ENCODE measurements around the gene POMGNT1. TPM values are rescaled to one million over a fixed set of nuclear protein-coding genes. Genes with fewer than 3 reads are reported as not detected.
A peak's percentile ranks its signal among the peaks of the same experiment; 100 is the strongest.

POMGNT1 gene
- total and polyA plus RNA-seq, 2 of the 13 experiments (the other 11 are each of a cell fraction or from before 2014, with no cell fraction given): 33.9 to 46.8 TPM

DNA sequence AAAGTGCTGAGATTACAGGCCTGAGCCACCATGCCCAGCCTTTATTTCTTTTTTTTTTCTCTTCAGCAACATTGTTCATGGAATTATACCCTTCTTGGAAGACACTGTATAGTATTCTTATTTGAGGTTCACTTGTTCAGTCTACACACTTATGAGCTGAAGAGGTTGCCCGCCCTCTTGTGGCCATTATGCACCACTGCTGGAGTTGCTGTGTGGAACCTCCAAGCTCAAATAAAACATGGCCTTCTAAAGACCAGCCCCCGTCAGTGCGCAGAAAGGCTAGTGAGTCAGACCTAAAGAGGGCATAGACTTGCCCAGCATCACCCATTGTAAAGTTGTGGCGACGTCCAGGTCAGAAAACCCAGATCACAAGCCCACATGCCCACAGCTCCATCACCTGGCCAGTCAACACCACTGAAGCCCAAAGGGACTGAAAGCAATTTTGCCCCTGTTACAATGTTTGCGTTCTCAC is 25.3 kb upstream of the POMGNT1 start (continued):
- TF ChIP-seq STAT5B (CRISPR knock-in tag; IDR thresholded peaks at IDR 0.05) (no peak), ZNF572 (CRISPR knock-in tag; IDR thresholded peaks at IDR 0.05) (no peak), SKI (IDR thresholded peaks at IDR 0.05; ENCODE audit: partially characterized antibody) (no peak), EED (CRISPR knock-in tag; IDR thresholded peaks at IDR 0.05) (peak; percentile 48; the same call in 1 of the 2 replicates), CREB1 (IDR thresholded peaks at IDR 0.05) (no peak), CREB1 (CRISPR knock-in tag; IDR thresholded peaks at IDR 0.05) (peak; percentile 49; the same call in 1 of the 2 replicates), ZNF644 (CRISPR knock-in tag; IDR thresholded peaks at IDR 0.05; ENCODE audit: low read depth) (peak; percentile 30; the same call in 1 of the 2 replicates), ARID2 (CRISPR knock-in tag; IDR thresholded peaks at IDR 0.05; ENCODE audit: borderline replicate concordance) (no peak), SP2 (CRISPR knock-in tag; IDR thresholded peaks at IDR 0.05) (no peak), ZBTB7A (CRISPR knock-in tag; IDR thresholded peaks at IDR 0.05) (peak; percentile 26; the same call in 1 of the 2 replicates), WIZ (CRISPR knock-in tag; IDR thresholded peaks at IDR 0.05) (no peak), BRD4 (CRISPR knock-in tag; IDR thresholded peaks at IDR 0.05) (no peak), STAG1 (CRISPR knock-in tag; IDR thresholded peaks at IDR 0.05) (peak; percentile 84), SMC3 (IDR thresholded peaks at IDR 0.05; ENCODE audit: low read length) (peak; percentile 81), CCDC6 (CRISPR knock-in tag; IDR thresholded peaks at IDR 0.05) (no peak)
- TF ChIP-seq, protein P1, sequence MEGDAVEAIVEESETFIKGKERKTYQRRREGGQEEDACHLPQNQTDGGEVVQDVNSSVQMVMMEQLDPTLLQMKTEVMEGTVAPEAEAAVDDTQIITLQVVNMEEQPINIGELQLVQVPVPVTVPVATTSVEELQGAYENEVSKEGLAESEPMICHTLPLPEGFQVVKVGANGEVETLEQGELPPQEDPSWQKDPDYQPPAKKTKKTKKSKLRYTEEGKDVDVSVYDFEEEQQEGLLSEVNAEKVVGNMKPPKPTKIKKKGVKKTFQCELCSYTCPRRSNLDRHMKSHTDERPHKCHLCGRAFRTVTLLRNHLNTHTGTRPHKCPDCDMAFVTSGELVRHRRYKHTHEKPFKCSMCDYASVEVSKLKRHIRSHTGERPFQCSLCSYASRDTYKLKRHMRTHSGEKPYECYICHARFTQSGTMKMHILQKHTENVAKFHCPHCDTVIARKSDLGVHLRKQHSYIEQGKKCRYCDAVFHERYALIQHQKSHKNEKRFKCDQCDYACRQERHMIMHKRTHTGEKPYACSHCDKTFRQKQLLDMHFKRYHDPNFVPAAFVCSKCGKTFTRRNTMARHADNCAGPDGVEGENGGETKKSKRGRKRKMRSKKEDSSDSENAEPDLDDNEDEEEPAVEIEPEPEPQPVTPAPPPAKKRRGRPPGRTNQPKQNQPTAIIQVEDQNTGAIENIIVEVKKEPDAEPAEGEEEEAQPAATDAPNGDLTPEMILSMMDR (CRISPR knock-in tag; IDR thresholded peaks at IDR 0.05): peak; percentile 91
- TF ChIP-seq, protein P2, sequence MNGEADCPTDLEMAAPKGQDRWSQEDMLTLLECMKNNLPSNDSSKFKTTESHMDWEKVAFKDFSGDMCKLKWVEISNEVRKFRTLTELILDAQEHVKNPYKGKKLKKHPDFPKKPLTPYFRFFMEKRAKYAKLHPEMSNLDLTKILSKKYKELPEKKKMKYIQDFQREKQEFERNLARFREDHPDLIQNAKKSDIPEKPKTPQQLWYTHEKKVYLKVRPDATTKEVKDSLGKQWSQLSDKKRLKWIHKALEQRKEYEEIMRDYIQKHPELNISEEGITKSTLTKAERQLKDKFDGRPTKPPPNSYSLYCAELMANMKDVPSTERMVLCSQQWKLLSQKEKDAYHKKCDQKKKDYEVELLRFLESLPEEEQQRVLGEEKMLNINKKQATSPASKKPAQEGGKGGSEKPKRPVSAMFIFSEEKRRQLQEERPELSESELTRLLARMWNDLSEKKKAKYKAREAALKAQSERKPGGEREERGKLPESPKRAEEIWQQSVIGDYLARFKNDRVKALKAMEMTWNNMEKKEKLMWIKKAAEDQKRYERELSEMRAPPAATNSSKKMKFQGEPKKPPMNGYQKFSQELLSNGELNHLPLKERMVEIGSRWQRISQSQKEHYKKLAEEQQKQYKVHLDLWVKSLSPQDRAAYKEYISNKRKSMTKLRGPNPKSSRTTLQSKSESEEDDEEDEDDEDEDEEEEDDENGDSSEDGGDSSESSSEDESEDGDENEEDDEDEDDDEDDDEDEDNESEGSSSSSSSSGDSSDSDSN (CRISPR knock-in tag; IDR thresholded peaks at IDR 0.05): 0 out of 2 replicates have a peak, but pooled peaks have one; percentile 29
- TF ChIP-seq, protein P3, sequence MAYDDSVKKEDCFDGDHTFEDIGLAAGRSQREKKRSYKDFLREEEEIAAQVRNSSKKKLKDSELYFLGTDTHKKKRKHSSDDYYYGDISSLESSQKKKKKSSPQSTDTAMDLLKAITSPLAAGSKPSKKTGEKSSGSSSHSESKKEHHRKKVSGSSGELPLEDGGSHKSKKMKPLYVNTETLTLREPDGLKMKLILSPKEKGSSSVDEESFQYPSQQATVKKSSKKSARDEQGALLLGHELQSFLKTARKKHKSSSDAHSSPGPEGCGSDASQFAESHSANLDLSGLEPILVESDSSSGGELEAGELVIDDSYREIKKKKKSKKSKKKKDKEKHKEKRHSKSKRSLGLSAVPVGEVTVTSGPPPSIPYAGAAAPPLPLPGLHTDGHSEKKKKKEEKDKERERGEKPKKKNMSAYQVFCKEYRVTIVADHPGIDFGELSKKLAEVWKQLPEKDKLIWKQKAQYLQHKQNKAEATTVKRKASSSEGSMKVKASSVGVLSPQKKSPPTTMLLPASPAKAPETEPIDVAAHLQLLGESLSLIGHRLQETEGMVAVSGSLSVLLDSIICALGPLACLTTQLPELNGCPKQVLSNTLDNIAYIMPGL (CRISPR knock-in tag; IDR thresholded peaks at IDR 0.05; ENCODE audit: borderline replicate concordance in 1 of 2, low read depth in 1 of 2): peak in 1 of 2 experiments; percentile 43; a peak in 1 of 4 replicates
- TF ChIP-seq, protein P4, sequence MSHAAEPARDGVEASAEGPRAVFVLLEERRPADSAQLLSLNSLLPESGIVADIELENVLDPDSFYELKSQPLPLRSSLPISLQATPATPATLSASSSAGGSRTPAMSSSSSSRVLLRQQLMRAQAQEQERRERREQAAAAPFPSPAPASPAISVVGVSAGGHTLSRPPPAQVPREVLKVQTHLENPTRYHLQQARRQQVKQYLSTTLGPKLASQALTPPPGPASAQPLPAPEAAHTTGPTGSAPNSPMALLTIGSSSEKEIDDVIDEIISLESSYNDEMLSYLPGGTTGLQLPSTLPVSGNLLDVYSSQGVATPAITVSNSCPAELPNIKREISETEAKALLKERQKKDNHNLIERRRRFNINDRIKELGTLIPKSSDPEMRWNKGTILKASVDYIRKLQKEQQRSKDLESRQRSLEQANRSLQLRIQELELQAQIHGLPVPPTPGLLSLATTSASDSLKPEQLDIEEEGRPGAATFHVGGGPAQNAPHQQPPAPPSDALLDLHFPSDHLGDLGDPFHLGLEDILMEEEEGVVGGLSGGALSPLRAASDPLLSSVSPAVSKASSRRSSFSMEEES (CRISPR knock-in tag; IDR thresholded peaks at IDR 0.05): no peak
- TF ChIP-seq, protein P5, sequence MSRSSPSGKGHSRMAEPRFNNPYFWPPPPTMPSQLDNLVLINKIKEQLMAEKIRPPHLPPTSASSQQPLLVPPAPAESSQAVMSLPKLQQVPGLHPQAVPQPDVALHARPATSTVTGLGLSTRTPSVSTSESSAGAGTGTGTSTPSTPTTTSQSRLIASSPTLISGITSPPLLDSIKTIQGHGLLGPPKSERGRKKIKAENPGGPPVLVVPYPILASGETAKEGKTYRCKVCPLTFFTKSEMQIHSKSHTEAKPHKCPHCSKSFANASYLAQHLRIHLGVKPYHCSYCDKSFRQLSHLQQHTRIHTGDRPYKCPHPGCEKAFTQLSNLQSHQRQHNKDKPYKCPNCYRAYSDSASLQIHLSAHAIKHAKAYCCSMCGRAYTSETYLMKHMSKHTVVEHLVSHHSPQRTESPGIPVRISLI (CRISPR knock-in tag; IDR thresholded peaks at IDR 0.05; ENCODE audit: borderline replicate concordance): no peak
- TF ChIP-seq, protein P6, sequence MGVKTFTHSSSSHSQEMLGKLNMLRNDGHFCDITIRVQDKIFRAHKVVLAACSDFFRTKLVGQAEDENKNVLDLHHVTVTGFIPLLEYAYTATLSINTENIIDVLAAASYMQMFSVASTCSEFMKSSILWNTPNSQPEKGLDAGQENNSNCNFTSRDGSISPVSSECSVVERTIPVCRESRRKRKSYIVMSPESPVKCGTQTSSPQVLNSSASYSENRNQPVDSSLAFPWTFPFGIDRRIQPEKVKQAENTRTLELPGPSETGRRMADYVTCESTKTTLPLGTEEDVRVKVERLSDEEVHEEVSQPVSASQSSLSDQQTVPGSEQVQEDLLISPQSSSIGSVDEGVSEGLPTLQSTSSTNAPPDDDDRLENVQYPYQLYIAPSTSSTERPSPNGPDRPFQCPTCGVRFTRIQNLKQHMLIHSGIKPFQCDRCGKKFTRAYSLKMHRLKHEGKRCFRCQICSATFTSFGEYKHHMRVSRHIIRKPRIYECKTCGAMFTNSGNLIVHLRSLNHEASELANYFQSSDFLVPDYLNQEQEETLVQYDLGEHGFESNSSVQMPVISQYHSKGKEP (CRISPR knock-in tag; IDR thresholded peaks at IDR 0.05): no peak

Measured in HepG2 (cell line).